ENCODE data around the gene C8A. TPM values are rescaled to one million over a fixed set of nuclear protein-coding genes. Genes with fewer than 3 reads are reported as not detected.

C8A gene
- total and polyA plus RNA-seq, 2 of the 13 experiments (the other 11 are each of a cell fraction or from before 2014, with no cell fraction given), result 10.5 to 15.0 TPM

DNA sequence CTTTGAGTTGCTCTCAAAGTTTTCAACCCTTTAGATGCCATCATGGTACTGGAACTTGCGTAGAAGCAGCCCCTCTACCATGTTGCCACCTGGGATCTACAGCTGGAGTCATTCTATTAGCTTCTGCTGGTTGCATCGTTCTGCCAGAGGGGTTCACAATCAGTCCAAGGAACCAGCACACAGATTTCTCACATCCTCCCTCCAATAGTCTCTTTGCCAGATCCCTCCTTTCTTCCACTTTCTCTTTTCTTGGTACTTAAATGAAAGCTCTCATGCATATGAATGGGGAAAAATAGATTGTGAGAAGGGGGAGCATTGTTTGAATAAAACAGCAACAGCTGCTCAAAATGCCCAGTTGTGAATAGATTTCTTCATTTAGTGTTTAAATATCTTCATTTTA, 4.2 kb upstream of the C8A start (continued):
- TF ChIP-seq, protein P1, sequence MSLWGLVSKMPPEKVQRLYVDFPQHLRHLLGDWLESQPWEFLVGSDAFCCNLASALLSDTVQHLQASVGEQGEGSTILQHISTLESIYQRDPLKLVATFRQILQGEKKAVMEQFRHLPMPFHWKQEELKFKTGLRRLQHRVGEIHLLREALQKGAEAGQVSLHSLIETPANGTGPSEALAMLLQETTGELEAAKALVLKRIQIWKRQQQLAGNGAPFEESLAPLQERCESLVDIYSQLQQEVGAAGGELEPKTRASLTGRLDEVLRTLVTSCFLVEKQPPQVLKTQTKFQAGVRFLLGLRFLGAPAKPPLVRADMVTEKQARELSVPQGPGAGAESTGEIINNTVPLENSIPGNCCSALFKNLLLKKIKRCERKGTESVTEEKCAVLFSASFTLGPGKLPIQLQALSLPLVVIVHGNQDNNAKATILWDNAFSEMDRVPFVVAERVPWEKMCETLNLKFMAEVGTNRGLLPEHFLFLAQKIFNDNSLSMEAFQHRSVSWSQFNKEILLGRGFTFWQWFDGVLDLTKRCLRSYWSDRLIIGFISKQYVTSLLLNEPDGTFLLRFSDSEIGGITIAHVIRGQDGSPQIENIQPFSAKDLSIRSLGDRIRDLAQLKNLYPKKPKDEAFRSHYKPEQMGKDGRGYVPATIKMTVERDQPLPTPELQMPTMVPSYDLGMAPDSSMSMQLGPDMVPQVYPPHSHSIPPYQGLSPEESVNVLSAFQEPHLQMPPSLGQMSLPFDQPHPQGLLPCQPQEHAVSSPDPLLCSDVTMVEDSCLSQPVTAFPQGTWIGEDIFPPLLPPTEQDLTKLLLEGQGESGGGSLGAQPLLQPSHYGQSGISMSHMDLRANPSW (CRISPR knock-in tag; IDR thresholded peaks at IDR 0.05; ENCODE audit: borderline replicate concordance), result no peak
- TF ChIP-seq NPAS2 (CRISPR knock-in tag; IDR thresholded peaks at IDR 0.05; ENCODE audit: borderline replicate concordance), result no peak

DNA sequence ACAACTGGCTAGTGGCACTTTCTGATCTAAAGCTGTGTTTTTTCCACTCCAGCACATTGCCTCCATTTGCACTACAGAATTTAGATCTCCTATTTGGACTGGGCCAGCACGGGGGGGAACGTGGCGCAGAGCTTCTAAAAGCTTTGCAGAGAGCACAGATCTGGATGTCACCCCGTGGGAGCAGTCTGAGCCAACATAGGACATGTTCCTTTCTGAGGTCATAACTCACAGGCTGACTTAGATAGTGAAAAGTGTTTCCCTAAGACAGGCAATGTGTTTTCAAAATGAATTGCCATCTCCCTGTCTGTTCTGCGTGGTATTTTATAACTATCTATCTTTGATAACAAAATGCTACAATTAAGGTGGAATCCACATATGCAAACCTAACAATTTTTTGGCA, 3.7 kb upstream of the C8A start:
- Histone ChIP-seq H3K4me1 (ENCODE audit: insufficient read depth, low read length) (peaks cover 62% of the 10 kb centered on the region), H3K4me2 (ENCODE audit: low read depth, low read length) (no peak overlapping the region), H3K27me3 (ENCODE audit: control insufficient read depth in 1 of 2, insufficient read depth in 2 of 2, low read length in 2 of 2) (no peaks in the 10 kb centered on the region), H3K36me3 (replicated peaks in 1 of 2; ENCODE audit: control insufficient read depth in 1 of 2, insufficient read depth in 2 of 2, low read length in 2 of 2) (no peaks in the 10 kb centered on the region), H2AFZ (ENCODE audit: low read length) (no peak overlapping the region), H3K9me3 (ENCODE audit: low read length) (no peaks in the 10 kb centered on the region), H3K27ac (ENCODE audit: extremely low read length, insufficient read depth, low read length) (no peak overlapping the region), H3K9ac (ENCODE audit: insufficient read depth, low read depth, low read length) (no peak overlapping the region), H3K79me2 (ENCODE audit: insufficient read depth, low read length) (no peaks in the 10 kb centered on the region), H3K4me3 (replicated peaks in 1 of 3; ENCODE audit: insufficient read depth in 1 of 3, low read depth in 2 of 3, low read length in 3 of 3) (no peak overlapping the region), H4K20me1 (ENCODE audit: insufficient read depth, low read length) (no peaks in the 10 kb centered on the region)
- WGBS (ENCODE audit: low lambda C conversion rate), result 98% methylated on average over 5 of the region's 5 CpGs
- no peak for DNase-seq (ENCODE audit: low spot score)
- no peak for ATAC-seq
- ChIA-PET POLR2A (no interaction called here), CTCF (ENCODE audit: low intra/inter-chr PET ratio, low total read pairs) (no interaction called here)
- intact Hi-C loops (cut with micrococcal nuclease; ENCODE audit: unreplicated experiment), result no loop called here
- no peak for FAIRE-seq
- in situ Hi-C loops (cut with HindIII; ENCODE audit: extremely low pct_ligation_motif_present, low pct_unique_long_range_greater_than_20kb), result loop anchor here (5.0 kb wide), 1 partner anchor 61 kb away; no protein-coding TSS in a partner anchor
- no TSS peak for BruUV-seq (replicated peaks)
- TF ChIP-seq ZNF615 (CRISPR knock-in tag; IDR thresholded peaks at IDR 0.05; ENCODE audit: borderline replicate concordance) (no peak), AKAP8 (CRISPR knock-in tag; IDR thresholded peaks at IDR 0.05) (no peak), ZNF263 (CRISPR knock-in tag; IDR thresholded peaks at IDR 0.05) (no peak), ZSCAN30 (CRISPR knock-in tag; IDR thresholded peaks at IDR 0.05) (no peak), ZFP62 (CRISPR knock-in tag; IDR thresholded peaks at IDR 0.05) (no peak), FOSL1 (CRISPR knock-in tag; IDR thresholded peaks at IDR 0.05; ENCODE audit: borderline replicate concordance) (no peak), KLF16 (CRISPR knock-in tag; IDR thresholded peaks at IDR 0.05) (no peak), POLR2AphosphoS2 (IDR thresholded peaks at IDR 0.05; ENCODE audit: low read depth, low read length) (no peak), ZNF816 (CRISPR knock-in tag; IDR thresholded peaks at IDR 0.05; ENCODE audit: borderline replicate concordance) (no peak), SIX1 (CRISPR knock-in tag; IDR thresholded peaks at IDR 0.05; ENCODE audit: borderline replicate concordance) (no peak), TCF7L2 (IDR thresholded peaks at IDR 0.05; ENCODE audit: low read depth, low read length) (no peak)
- TF ChIP-seq, protein P2, sequence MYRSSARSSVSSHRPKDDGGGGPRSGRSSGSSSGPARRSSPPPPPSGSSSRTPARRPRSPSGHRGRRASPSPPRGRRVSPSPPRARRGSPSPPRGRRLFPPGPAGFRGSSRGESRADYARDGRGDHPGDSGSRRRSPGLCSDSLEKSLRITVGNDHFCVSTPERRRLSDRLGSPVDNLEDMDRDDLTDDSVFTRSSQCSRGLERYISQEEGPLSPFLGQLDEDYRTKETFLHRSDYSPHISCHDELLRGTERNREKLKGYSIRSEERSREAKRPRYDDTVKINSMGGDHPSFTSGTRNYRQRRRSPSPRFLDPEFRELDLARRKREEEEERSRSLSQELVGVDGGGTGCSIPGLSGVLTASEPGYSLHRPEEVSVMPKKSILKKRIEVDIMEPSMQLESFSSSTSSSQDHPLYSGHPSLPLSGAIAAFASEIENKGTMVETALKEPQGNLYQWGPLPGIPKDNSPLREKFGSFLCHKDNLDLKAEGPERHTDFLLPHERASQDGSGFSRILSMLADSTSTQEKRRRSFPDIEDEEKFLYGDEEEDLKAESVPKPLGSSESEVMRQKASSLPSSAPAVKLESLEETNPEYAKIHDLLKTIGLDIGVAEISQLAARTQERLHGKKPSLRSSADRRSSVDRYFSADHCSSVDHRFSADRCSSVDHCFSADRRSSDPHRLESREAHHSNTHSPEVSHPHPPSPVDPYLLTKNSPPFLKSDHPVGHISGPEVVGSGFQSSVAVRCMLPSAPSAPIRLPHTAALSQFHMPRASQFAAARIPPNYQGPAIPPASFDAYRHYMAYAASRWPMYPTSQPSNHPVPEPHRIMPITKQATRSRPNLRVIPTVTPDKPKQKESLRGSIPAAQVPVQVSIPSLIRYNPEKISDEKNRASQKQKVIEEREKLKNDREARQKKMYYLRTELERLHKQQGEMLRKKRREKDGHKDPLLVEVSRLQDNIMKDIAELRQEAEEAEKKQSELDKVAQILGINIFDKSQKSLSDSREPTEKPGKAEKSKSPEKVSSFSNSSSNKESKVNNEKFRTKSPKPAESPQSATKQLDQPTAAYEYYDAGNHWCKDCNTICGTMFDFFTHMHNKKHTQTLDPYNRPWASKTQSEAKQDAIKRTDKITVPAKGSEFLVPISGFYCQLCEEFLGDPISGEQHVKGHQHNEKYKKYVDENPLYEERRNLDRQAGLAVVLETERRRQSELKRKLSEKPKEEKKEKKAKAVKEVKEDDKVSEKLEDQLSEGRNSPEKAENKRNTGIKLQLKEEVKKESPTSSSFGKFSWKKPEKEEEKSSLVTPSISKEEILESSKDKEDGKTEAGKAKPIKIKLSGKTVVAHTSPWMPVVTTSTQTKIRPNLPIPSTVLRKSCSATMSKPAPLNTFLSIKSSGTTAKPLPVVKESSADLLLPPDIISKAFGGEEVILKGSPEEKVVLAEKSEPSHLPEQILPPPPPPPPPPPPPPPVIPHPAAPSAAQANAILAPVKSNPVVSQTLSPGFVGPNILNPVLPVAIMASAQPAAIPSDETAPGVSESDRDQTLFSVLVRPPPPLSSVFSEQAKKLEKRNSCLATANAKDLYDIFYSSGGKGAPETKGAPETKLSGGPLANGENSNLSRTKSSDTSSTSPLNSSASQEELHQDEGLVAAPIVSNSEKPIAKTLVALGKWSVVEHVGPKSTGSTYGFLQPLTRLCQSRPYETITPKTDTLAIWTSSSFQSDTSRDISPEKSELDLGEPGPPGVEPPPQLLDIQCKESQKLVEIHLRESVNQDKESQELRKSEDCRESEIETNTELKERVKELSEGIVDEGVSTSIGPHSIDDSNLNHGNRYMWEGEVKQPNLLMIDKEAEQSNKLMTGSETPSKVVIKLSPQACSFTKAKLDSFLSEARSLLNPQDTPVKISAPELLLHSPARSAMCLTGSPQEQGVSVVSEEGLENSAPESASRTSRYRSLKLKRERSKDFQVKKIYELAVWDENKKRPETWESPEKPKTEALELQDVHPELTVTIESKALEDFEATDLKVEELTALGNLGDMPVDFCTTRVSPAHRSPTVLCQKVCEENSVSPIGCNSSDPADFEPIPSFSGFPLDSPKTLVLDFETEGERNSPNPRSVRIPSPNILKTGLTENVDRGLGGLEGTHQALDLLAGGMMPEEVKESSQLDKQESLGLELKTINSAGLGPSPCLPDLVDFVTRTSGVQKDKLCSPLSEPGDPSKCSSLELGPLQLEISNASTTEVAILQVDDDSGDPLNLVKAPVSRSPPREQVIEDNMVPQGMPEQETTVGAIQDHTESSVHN (CRISPR knock-in tag; IDR thresholded peaks at IDR 0.05), result no peak

Data from HepG2 (cell line).